ENCODE data around the gene PPP2R2B.

- TF ChIP-seq POLR2A (IDR thresholded peaks at IDR 0.05; ENCODE audit: low read length) (no peak), GATA1 (IDR thresholded peaks at IDR 0.05; ENCODE audit: low read depth, low read length) (no peak)
Observed at GRCh38 chr5:146626936-146627335, 251.6 kb downstream of the PPP2R2B start.

Data from erythroblast (primary cell).